Smooth muscle cell (in vitro differentiated cells): Measurements from ENCODE around the gene AGAP1. TPM values are rescaled to one million over a fixed set of nuclear protein-coding genes. Genes with fewer than 3 reads are reported as not detected.

Source experiments
- DNase-seq: peaks from one replicate; lab custom pipeline; 2025; ENCODE audit not compliant: unreplicated experiment; lab: John Stamatoyannopoulos, UW
- H2AFZ ChIP-seq: fragments of 200-600 bp; sonication (generic); 2 replicates; pipeline ENCODE4 v1.6.0; 2016; ENCODE audit warnings: antibody characterized with exemption, low read depth, mild to moderate bottlenecking
- H3F3A ChIP-seq: fragments of 200-600 bp; sonication (generic); 2 replicates; pipeline ENCODE4 v1.6.0; 2017; ENCODE audit warnings: antibody characterized with exemption, low read depth
- H3K27ac ChIP-seq: fragments of 200-600 bp; sonication (generic); 2 replicates; pipeline ENCODE4 v1.5.1; 2016; ENCODE audit warnings: low read depth, mild to moderate bottlenecking
- H3K27me3 ChIP-seq: fragments of 200-600 bp; sonication (generic); 2 replicates; pipeline ENCODE4 v1.6.1; 2016; ENCODE audit warnings: low read depth, mild to moderate bottlenecking
- H3K36me3 ChIP-seq: fragments of 200-600 bp; sonication (generic); 2 replicates; pipeline ENCODE4 v1.5.1; 2016; ENCODE audit warnings: low read depth
- H3K4me1 ChIP-seq: fragments of 200-600 bp; sonication (generic); 2 replicates; pipeline ENCODE4 v1.5.1; 2016; ENCODE audit warnings: low read depth
- H3K4me2 ChIP-seq: fragments of 200-600 bp; sonication (generic); 2 replicates; pipeline ENCODE4 v1.6.0; 2016; ENCODE audit warnings: mild to moderate bottlenecking
- H3K4me3 ChIP-seq: fragments of 200-600 bp; sonication (generic); 2 replicates; pipeline ENCODE4 v1.5.1; 2016; ENCODE audit warnings: mild to moderate bottlenecking
- H3K79me2 ChIP-seq: fragments of 200-600 bp; sonication (generic); 2 replicates; pipeline ENCODE4 v1.6.0; 2016; ENCODE audit warnings: low read depth, mild to moderate bottlenecking
- H3K9ac ChIP-seq: fragments of 200-600 bp; sonication (generic); 2 replicates; pipeline ENCODE4 v1.6.0; 2016; ENCODE audit warnings: low read depth
- H3K9me3 ChIP-seq: fragments of 200-600 bp; sonication (generic); replicated peaks from 2 replicates; pipeline ENCODE4 v1.5.1; 2016; ENCODE audit warnings: low read depth
- H4K20me1 ChIP-seq: fragments of 200-600 bp; sonication (generic); 2 replicates; pipeline ENCODE4 v1.6.0; 2016; ENCODE audit warnings: low read depth
- WGBS: methylation state at CpG from one replicate; pipeline ENCODE4 v1.1.7; 2016; ENCODE audit warnings: low lambda C conversion rate; 5-methylcytosine and 5-hydroxymethylcytosine counted together
- polyA plus RNA-seq: library from polyadenylated mRNA; unstranded; fragments of >200 nt; fragmentation: Nextera tagmentation; extraction: Ambion mirVana; gene quantifications from 2 replicates; pipeline ENCODE4 v1.2.1, GENCODE V29; 2016
- total RNA-seq: library from RNA; depleted of rRNA; stranded (reverse); fragments of >200 nt; gene quantifications from 2 replicates; pipeline ENCODE4 v1.2.3, GENCODE V29; 2014
- TF ChIP-seq, protein P1 (sequence below): fragments of 200-600 bp; sonication (generic); IDR thresholded peaks from 2 replicates; pipeline ENCODE4 v1.5.1; 2017; ENCODE audit warnings: borderline replicate concordance, mild to moderate bottlenecking, antibody characterized with exemption; ENCODE audit not compliant: insufficient read depth, poor library complexity, severe bottlenecking

AGAP1 gene
- total and polyA plus RNA-seq, 2 experiments from 2014 or later, result 3.9 to 9.8 TPM

DNA sequence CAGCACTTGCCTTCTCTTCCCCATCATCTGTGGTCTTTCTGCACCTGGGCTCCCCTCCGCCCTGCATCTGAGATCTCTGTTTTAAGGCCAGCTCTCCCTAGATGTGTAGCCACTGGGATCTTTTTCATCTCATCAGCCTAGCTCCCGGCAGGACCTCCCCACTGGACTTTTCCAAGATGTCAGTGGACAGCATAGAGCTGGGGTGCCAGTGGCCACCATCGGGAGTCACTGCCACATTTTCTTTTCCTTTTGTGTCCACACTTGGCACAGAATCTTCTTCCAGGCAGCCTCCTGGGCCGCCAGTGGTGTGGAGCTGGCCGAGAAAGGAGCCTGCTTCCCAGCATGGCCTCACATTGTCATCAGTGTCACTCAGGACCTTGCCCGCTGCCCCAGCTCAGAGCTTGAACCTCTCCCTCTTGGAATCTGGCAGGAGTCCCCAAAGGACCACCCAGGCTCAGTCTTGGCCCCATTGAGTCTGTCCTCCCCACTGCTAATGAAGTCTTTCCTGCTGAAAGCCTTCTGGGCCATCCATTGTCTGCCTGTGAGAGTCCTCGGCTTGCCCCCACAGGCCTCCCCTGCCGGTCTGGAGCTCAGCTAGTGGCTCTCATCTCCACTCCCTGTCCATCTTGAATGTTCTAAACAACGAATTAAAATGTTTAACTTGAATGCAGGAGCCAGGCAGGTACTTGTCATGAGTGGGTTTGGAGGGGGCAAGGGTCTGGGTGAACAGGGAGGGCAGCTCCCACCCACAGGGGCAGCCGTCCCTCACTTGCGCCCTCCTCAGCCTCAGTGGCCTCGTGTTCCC lies 349.9 kb downstream of the AGAP1 start:
- 93% methylated on average over 12 of the region's 12 CpGs for WGBS
- Histone ChIP-seq H3K4me2 (no peak overlapping the region), H3K36me3 (no peaks in the 10 kb centered on the region)

DNA sequence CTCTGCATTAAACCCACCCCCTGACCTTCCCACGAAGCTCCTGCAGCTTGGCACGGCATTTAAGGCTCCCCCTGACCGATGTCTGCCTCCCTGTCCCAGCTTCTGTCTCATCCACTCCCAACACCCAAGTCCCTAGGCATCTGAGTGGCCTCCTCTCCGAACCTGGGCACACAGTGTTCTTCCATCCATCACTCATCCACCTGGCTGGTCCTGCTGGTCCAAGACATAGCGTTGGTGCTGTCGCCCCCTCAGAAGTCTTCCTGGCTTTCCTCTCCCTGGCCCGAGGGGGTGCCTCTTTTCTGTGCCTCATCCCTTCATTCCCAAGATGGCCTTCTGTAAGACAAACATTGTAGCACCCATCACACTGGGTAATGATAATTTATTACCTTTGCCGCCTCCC lies 350.7 kb downstream of the AGAP1 start:
- Histone ChIP-seq H3K4me2 (no peak overlapping the region), H3K9me3 (no peaks in the 10 kb centered on the region), H4K20me1 (peaks cover 16% of the 10 kb centered on the region), H3K27ac (no peak overlapping the region), H3F3A (no peaks in the 10 kb centered on the region), H3K27me3 (no peaks in the 10 kb centered on the region), H3K4me1 (no peaks in the 10 kb centered on the region), H3K9ac (no peak overlapping the region), H3K36me3 (no peaks in the 10 kb centered on the region), H2AFZ (no peak overlapping the region), H3K4me3 (no peak overlapping the region), H3K79me2 (no peaks in the 10 kb centered on the region)
- DNase-seq, result no peak
- 98% methylated on average over 8 of the region's 8 CpGs for WGBS
- TF ChIP-seq, protein P1, sequence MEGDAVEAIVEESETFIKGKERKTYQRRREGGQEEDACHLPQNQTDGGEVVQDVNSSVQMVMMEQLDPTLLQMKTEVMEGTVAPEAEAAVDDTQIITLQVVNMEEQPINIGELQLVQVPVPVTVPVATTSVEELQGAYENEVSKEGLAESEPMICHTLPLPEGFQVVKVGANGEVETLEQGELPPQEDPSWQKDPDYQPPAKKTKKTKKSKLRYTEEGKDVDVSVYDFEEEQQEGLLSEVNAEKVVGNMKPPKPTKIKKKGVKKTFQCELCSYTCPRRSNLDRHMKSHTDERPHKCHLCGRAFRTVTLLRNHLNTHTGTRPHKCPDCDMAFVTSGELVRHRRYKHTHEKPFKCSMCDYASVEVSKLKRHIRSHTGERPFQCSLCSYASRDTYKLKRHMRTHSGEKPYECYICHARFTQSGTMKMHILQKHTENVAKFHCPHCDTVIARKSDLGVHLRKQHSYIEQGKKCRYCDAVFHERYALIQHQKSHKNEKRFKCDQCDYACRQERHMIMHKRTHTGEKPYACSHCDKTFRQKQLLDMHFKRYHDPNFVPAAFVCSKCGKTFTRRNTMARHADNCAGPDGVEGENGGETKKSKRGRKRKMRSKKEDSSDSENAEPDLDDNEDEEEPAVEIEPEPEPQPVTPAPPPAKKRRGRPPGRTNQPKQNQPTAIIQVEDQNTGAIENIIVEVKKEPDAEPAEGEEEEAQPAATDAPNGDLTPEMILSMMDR, result no peak

More for the DNA sequence above, 349.9 kb downstream of the AGAP1 start:
- H3K9me3 ChIP-seq, result no peaks in the 10 kb centered on the region
- no peaks in the 10 kb centered on the region for H3K4me1 ChIP-seq
- TF ChIP-seq, protein P1, result no peak
- no peaks in the 10 kb centered on the region for H3K27me3 ChIP-seq
- no peak overlapping the region for H3K27ac ChIP-seq
- no peak overlapping the region for H3K9ac ChIP-seq
- no peaks in the 10 kb centered on the region for H3K79me2 ChIP-seq
- no peak for DNase-seq
- H3F3A ChIP-seq, result no peaks in the 10 kb centered on the region
- H2AFZ ChIP-seq, result no peak overlapping the region
- H3K4me3 ChIP-seq, result no peak overlapping the region
- H4K20me1 ChIP-seq, result peaks cover 15% of the 10 kb centered on the region

DNA sequence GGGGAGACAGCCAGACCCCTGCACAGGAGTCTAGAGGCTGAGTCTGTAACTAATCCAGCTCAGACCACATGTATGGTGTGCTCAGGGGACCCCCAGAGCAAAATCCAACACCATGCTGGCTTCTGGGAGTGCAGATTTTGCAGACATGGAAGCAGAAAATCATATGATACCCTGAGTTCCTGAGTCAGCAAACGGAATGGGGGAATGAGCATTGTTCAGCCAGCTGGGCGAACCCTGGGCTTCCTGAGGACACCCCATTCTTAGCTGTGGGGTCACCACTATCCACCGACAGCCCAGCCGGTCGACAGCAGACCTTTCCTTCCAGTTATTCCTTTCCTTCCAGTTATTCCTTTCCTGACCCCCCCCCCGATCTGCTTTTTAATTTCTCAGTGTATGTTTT lies 351.4 kb downstream of the AGAP1 start:
- Histone ChIP-seq H3K27ac (no peak overlapping the region), H3K79me2 (no peaks in the 10 kb centered on the region), H3F3A (no peaks in the 10 kb centered on the region), H3K9me3 (no peaks in the 10 kb centered on the region), H3K4me3 (no peak overlapping the region), H3K4me1 (no peaks in the 10 kb centered on the region), H3K4me2 (no peak overlapping the region), H4K20me1 (peaks cover 11% of the 10 kb centered on the region), H3K36me3 (no peaks in the 10 kb centered on the region), H2AFZ (no peak overlapping the region), H3K27me3 (no peaks in the 10 kb centered on the region), H3K9ac (no peak overlapping the region)
- 78% methylated on average over 6 of the region's 6 CpGs for WGBS
- TF ChIP-seq, protein P1, result no peak
- no peak for DNase-seq

DNA sequence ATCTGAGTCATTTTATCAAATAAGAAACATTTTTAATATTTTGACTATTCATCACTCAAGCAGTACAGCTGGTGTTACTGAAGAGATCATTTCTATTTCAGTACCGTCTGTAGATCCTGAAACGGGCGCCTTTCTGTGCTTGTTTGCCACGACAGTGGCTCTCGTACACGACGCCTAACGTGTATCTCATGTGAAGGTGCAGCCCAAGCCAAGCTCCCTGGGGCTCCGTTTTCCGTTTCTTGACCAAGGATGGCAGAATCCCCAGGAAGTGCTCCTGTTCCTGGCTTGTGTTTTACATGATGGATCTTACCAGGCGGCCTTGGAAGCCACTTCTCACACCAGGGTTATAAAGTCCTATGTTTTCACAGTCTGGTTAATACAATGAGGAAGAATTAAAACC lies 353.7 kb downstream of the AGAP1 start:
- no peak overlapping the region for H3K4me2 ChIP-seq
- peaks cover 10% of the 10 kb centered on the region for H3K4me1 ChIP-seq
- TF ChIP-seq, protein P1, result no peak
- no peaks in the 10 kb centered on the region for H3K79me2 ChIP-seq
- no peak overlapping the region for H2AFZ ChIP-seq
- H3K4me3 ChIP-seq, result no peak overlapping the region
- no peaks in the 10 kb centered on the region for H3K9me3 ChIP-seq
- no peaks in the 10 kb centered on the region for H3F3A ChIP-seq
- 95% methylated on average over 11 of the region's 11 CpGs for WGBS
- no peak for DNase-seq
- no peak overlapping the region for H3K9ac ChIP-seq
- H3K36me3 ChIP-seq, result no peaks in the 10 kb centered on the region
- H4K20me1 ChIP-seq, result peaks cover 19% of the 10 kb centered on the region
- no peak overlapping the region for H3K27ac ChIP-seq
- H3K27me3 ChIP-seq, result no peaks in the 10 kb centered on the region
